Endodermal cell (in vitro differentiated cells): ENCODE results near the gene SH3PXD2A. TPM values are rescaled to one million over a fixed set of nuclear protein-coding genes. Genes with fewer than 3 reads are reported as not detected.

Source experiments
- DNase-seq: peaks from one replicate; pipeline ENCODE4 v3.0.0-alpha.2; 2017
- H3K27ac ChIP-seq: 2 replicates; pipeline ENCODE4 v1.5.1; 2013; ENCODE audit warnings: mild to moderate bottlenecking, low read depth, low read length, moderate library complexity
- H3K27me3 ChIP-seq: 2 replicates; pipeline ENCODE4 v1.6.1; 2013; ENCODE audit warnings: mild to moderate bottlenecking, low read length, moderate library complexity; ENCODE audit not compliant: insufficient read depth, control insufficient read depth, poor library complexity, severe bottlenecking
- H3K36me3 ChIP-seq: 2 replicates; pipeline ENCODE4 v1.7.0; 2013; ENCODE audit warnings: mild to moderate bottlenecking, low read length, moderate library complexity; ENCODE audit not compliant: control insufficient read depth, insufficient read depth
- H3K4me1 ChIP-seq: one replicate; pipeline ENCODE4 v1.7.0; 2013; ENCODE audit warnings: low read length; ENCODE audit not compliant: control insufficient read depth, insufficient read depth
- H3K4me3 ChIP-seq: 2 replicates; pipeline ENCODE4 v1.5.1; 2013; ENCODE audit warnings: mild to moderate bottlenecking, low read length, moderate library complexity
- H3K9ac ChIP-seq: 2 replicates; pipeline ENCODE4 v1.6.1; 2013; ENCODE audit warnings: mild to moderate bottlenecking, low read length, moderate library complexity; ENCODE audit not compliant: poor library complexity, severe bottlenecking; ENCODE audit errors: extremely low read depth
- H3K9me3 ChIP-seq: 2 replicates; pipeline ENCODE4 v1.6.1; 2013; ENCODE audit warnings: mild to moderate bottlenecking, low read length, moderate library complexity; ENCODE audit not compliant: control insufficient read depth
- H3K27ac Mint-ChIP-seq: 2 replicates; pipeline ENCODE4 v1.8.0; 2020; ENCODE audit warnings: mixed read lengths
- H3K27me3 Mint-ChIP-seq: 2 replicates; pipeline ENCODE4 v1.8.0; 2021; ENCODE audit warnings: mild to moderate bottlenecking, mixed read lengths; ENCODE audit not compliant: insufficient read depth
- H3K36me3 Mint-ChIP-seq: 2 replicates; pipeline ENCODE4 v1.8.0; 2020; ENCODE audit warnings: low read depth, mixed read lengths
- H3K4me1 Mint-ChIP-seq: 2 replicates; pipeline ENCODE4 v1.8.0; 2020; ENCODE audit warnings: mixed read lengths
- H3K4me3 Mint-ChIP-seq: 2 replicates; pipeline ENCODE4 v1.8.0; 2020; ENCODE audit warnings: mild to moderate bottlenecking, moderate library complexity, mixed read lengths
- H3K9me3 Mint-ChIP-seq: 2 replicates; pipeline ENCODE4 v1.8.0; 2020; ENCODE audit warnings: mild to moderate bottlenecking, mixed read lengths
- WGBS, 2 experiments: methylation state at CpG; one replicate each; pipeline versions ENCODE4 v1.1.5 to v1.1.7; 2013; ENCODE audit warnings: missing lambda C conversion rate in 2 of 2, mixed read lengths in 1 of 2; ENCODE audit not compliant: insufficient coverage in 1 of 2, insufficient read length in 1 of 2; 5-methylcytosine and 5-hydroxymethylcytosine counted together
- total RNA-seq, 2 donors: library from RNA; stranded (reverse); fragmentation: NEBNext Ultra II Directional in 1 of 2; extraction: Animal tissue kit (Norgen Biotek cat#: 25700) in 1 of 2; gene quantifications; 2 replicates in 1 of 2; 3 replicates in 1 of 2; pipeline ENCODE4 v1.2.1, GENCODE V29; 2021
- TF ChIP-seq, protein P1 (sequence below): fragments of 200-600 bp; sonication (generic); conservative IDR thresholded peaks from 2 replicates; pipeline ENCODE4 v1.5.0; 2021; ENCODE audit warnings: antibody characterized with exemption, mild to moderate bottlenecking

The SH3PXD2A gene
- total RNA-seq, 2 donors from 2014 or later = 15.7 to 22.6 TPM

DNA sequence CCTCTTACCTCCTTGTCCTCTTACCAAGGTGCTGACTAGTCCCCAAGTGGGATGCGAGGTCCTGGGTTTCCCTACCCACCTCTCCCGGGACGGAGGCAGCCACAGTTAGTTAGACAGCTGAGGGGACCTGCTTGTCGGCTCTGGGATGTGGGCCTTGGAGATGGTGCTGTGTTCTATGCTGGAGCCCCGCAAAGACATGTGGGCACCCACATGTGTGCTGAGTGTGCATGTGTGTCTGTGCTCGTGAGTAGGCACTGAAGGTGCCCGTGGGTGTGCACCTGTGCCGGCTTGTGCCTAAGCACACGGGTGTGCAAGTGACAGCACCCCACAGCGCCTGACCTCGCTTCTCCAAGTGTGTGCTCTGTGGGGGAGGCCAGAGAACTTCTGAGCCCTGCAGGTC is 299.7 kb downstream of the SH3PXD2A start:
- TF ChIP-seq, protein P1, sequence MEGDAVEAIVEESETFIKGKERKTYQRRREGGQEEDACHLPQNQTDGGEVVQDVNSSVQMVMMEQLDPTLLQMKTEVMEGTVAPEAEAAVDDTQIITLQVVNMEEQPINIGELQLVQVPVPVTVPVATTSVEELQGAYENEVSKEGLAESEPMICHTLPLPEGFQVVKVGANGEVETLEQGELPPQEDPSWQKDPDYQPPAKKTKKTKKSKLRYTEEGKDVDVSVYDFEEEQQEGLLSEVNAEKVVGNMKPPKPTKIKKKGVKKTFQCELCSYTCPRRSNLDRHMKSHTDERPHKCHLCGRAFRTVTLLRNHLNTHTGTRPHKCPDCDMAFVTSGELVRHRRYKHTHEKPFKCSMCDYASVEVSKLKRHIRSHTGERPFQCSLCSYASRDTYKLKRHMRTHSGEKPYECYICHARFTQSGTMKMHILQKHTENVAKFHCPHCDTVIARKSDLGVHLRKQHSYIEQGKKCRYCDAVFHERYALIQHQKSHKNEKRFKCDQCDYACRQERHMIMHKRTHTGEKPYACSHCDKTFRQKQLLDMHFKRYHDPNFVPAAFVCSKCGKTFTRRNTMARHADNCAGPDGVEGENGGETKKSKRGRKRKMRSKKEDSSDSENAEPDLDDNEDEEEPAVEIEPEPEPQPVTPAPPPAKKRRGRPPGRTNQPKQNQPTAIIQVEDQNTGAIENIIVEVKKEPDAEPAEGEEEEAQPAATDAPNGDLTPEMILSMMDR = no peak
- no peaks in the 10 kb centered on the region for H3K4me1 ChIP-seq
- Mint-ChIP-seq H3K9me3 (peaks cover 17% of the 10 kb centered on the region), H3K27me3 (peaks cover 53% of the 10 kb centered on the region), H3K27ac (no peak overlapping the region), H3K36me3 (no peaks in the 10 kb centered on the region), H3K4me1 (peaks cover 3% of the 10 kb centered on the region), H3K4me3 (peak overlapping the region; percentile 55)
- peaks cover 35% of the 10 kb centered on the region for H3K27me3 ChIP-seq
- DNase-seq = no peak
- H3K4me3 ChIP-seq = peak overlapping the region; percentile 23
- H3K9me3 ChIP-seq = no peaks in the 10 kb centered on the region
- no peak overlapping the region for H3K9ac ChIP-seq
- WGBS, 2 experiments = 89 to 90% methylated on average over 8 to 11 of the region's 11 CpGs
- H3K27ac ChIP-seq = no peak overlapping the region
- no peaks in the 10 kb centered on the region for H3K36me3 ChIP-seq

DNA sequence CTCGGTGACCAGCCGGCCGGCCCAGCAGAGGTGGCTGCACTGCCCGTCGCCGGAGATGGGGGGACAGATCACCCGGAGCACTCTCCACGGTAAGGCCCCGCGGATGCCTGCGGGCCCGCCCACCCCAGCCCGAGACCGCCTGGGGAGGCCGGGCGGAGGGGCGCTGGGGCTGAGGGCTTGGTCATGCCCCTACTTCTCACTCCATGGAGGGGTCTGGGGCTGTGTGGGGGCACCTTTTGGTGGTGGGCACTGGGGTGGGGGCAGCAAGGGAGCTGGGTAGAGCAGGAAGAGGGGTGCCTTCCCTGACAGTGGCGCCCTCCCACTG is 300.1 kb downstream of the SH3PXD2A start:
- Histone ChIP-seq H3K4me1 (no peaks in the 10 kb centered on the region), H3K36me3 (no peaks in the 10 kb centered on the region), H3K9me3 (no peaks in the 10 kb centered on the region), H3K27me3 (peaks cover 35% of the 10 kb centered on the region), H3K4me3 (peak overlapping the region; percentile 23), H3K27ac (no peak overlapping the region), H3K9ac (no peak overlapping the region)
- DNase-seq = no peak
- Mint-ChIP-seq H3K9me3 (peaks cover 17% of the 10 kb centered on the region), H3K36me3 (no peaks in the 10 kb centered on the region), H3K4me3 (peak overlapping the region; percentile 55), H3K27me3 (peaks cover 55% of the 10 kb centered on the region), H3K4me1 (peaks cover 3% of the 10 kb centered on the region), H3K27ac (no peak overlapping the region)
- TF ChIP-seq, protein P1 = no peak
- WGBS, 2 experiments = 10 to 83% methylated on average over 1 to 18 of the region's 18 CpGs

DNA sequence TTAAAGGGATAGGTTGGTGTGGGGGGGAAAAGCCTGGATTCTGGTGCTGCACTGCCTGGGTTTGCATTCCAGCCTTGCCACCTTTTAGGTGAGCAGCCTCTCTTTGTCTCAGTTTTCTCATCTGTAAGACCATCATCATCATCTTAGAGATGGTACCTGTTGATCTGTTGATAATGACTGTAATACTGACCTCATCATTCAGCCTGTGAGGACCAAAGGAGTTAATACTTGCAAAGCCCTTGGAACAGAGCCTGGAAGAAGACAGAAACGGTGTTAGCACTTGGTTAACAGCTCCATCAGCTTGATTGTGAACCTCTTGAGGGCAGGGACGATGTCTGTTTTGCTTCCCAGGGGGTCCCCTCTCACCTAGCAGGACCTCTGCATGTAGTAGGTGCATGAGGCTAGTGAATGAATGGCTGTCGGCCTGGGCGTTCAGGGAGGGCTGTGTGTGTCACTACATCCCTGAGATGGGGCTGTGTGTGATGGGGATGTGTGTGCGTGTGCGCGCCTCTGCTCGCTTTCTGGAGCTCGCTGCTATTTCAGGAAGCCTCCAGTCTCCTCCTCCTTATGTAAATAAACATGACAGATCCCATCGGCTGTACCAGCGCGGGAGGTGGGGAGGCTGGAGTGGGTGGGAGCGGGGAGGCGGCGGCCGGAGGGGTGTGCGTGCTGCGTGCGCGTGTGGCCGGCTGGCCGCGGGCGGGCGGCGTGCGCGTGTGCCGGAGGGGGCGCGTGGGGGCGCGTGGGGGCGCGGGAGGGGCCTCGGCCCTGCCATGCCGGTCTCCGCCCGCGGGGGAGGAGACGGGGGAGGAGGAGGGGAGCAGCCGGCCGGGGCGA is 300.7 kb downstream of the SH3PXD2A start:
- Histone ChIP-seq H3K27me3 (peaks cover 35% of the 10 kb centered on the region), H3K4me1 (no peaks in the 10 kb centered on the region), H3K36me3 (no peaks in the 10 kb centered on the region), H3K9me3 (no peaks in the 10 kb centered on the region), H3K9ac (no peak overlapping the region), H3K27ac (no peak overlapping the region), H3K4me3 (no peak overlapping the region)
- Mint-ChIP-seq H3K4me1 (peaks cover 3% of the 10 kb centered on the region), H3K9me3 (peaks cover 17% of the 10 kb centered on the region), H3K4me3 (peak overlapping the region; percentile 55), H3K36me3 (no peaks in the 10 kb centered on the region), H3K27ac (no peak overlapping the region), H3K27me3 (peaks cover 55% of the 10 kb centered on the region)
- TF ChIP-seq, protein P1 = no peak
- WGBS, 2 experiments = 8 to 15% methylated on average over 7 to 28 of the region's 44 CpGs
- DNase-seq = peak; percentile 81
